HG02759 (cell line): Measurements from ENCODE around the gene TNFRSF13B.
"Not testable (repeated sequence)": the region's sequence is repeated elsewhere in the genome, so short reads cannot be mapped to it uniquely, and the experiment has no call there.

ENCODE experiments used
- ATAC-seq: cut with Tn5 transposase; IDR thresholded peaks from one replicate; pipeline ENCODE4 v1.9.1; 2021; ENCODE audit warnings: mild to moderate bottlenecking, moderate library complexity; ENCODE audit not compliant: unreplicated experiment

The TNFRSF13B gene

GRCh38 chr17:16928406-16929034 lies 43.4 kb downstream of the TNFRSF13B start:
- ATAC-seq, result no peak

GRCh38 chr17:16927641-16928321 lies 44.1 kb downstream of the TNFRSF13B start:
- no peak for ATAC-seq

GRCh38 chr17:16926571-16927451 lies 45.1 kb downstream of the TNFRSF13B start:
- ATAC-seq, result no peak

- ATAC-seq, result no peak
Measured at GRCh38 chr17:16926061-16926511, 45.8 kb downstream of the TNFRSF13B start.

GRCh38 chr17:16925461-16926060 lies 46.4 kb downstream of the TNFRSF13B start:
- no peak for ATAC-seq

- ATAC-seq, result no peak
Measured at GRCh38 chr17:16924696-16925440, 47.0 kb downstream of the TNFRSF13B start.

- no peak for ATAC-seq
Measured at GRCh38 chr17:16923904-16924695, 47.8 kb downstream of the TNFRSF13B start.

GRCh38 chr17:16923097-16923903 lies 48.6 kb downstream of the TNFRSF13B start:
- ATAC-seq, result no peak

- no peak for ATAC-seq
Measured at GRCh38 chr17:16922386-16923096, 49.4 kb downstream of the TNFRSF13B start.

GRCh38 chr17:16921451-16921850 lies 50.5 kb downstream of the TNFRSF13B start:
- not testable (repeated sequence) for ATAC-seq

- no peak for ATAC-seq
Measured at GRCh38 chr17:16920628-16921020, 51.3 kb downstream of the TNFRSF13B start.

GRCh38 chr17:16919663-16920627 lies 52.0 kb downstream of the TNFRSF13B start:
- no peak for ATAC-seq

- ATAC-seq, result no peak
Measured at GRCh38 chr17:16918443-16918842, 53.5 kb downstream of the TNFRSF13B start.

GRCh38 chr17:16917671-16918394 lies 54.1 kb downstream of the TNFRSF13B start:
- ATAC-seq, result no peak

- no peak for ATAC-seq
Measured at GRCh38 chr17:16916557-16916920, 55.4 kb downstream of the TNFRSF13B start.

GRCh38 chr17:16915752-16916556 lies 56.0 kb downstream of the TNFRSF13B start:
- ATAC-seq, result no peak
